Bronchial epithelial cell (primary cell): Measurements from ENCODE around the gene CYB561A3. TPM values are rescaled to one million over a fixed set of nuclear protein-coding genes. Genes with fewer than 3 reads are reported as not detected.

ENCODE experiments used
- DNase-seq: peaks from one replicate; pipeline ENCODE4 v3.0.0-alpha.2; 2010; ENCODE audit warnings: low read depth
- FAIRE-seq: peaks from 2 replicates; lab custom pipeline; 2011; peaks lifted over from hg19 to GRCh38; lab: Jason Lieb, UNC
- H3K27me3 ChIP-seq: 2 replicates; pipeline ENCODE4 v1.5.1; 2011; ENCODE audit warnings: low read length; ENCODE audit not compliant: control insufficient read depth, insufficient read depth
- H3K36me3 ChIP-seq: 2 replicates; pipeline ENCODE4 v1.5.1; 2011; ENCODE audit warnings: low read length; ENCODE audit not compliant: control insufficient read depth, insufficient read depth
- H3K4me3 ChIP-seq: 2 replicates; pipeline ENCODE4 v1.5.1; 2011; ENCODE audit warnings: mild to moderate bottlenecking, low read depth, low read length, control low read depth
- CTCF ChIP-seq: IDR thresholded peaks from 2 replicates; pipeline ENCODE4 v1.5.1; 2011; ENCODE audit warnings: mild to moderate bottlenecking, moderate library complexity, low read length, control low read depth, inconsistent platforms; ENCODE audit not compliant: insufficient read depth, severe bottlenecking
- total RNA-seq: library from RNA; depleted of rRNA; stranded (reverse); fragments of >200 nt; gene quantifications from 2 replicates; pipeline ENCODE4 v1.2.1, GENCODE V29; 2014

Gene CYB561A3
- total RNA-seq, 1 donor from 2014 or later: 30.8 TPM

DNA sequence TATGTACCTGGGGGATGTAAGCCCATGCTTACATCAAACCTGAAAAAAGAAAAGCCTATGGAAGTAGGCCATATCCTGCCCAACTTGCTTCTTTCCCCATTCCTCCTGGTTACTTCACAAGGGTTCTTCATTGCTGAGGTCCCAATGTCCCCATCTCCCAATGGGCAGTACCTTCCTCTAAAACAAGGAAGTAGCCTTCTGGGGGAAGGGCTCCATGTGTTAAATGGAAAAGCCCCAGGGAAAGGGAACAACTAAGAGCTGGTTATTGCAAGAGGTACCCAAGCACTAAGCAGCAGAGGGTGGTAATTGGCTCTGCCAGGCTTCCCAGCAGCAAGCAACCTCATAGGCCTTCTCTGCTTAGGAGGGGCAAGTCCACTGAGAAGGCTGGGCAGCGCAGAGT is 42.0 kb upstream of the CYB561A3 start:
- DNase-seq (no peak), FAIRE-seq (no peak)
- H3K36me3 ChIP-seq: peaks cover 21% of the 10 kb centered on the region
- no peak overlapping the region for H3K4me3 ChIP-seq
- no peaks in the 10 kb centered on the region for H3K27me3 ChIP-seq
- TF ChIP-seq CTCF: no peak

- Histone ChIP-seq H3K4me3 (no peak overlapping the region), H3K27me3 (no peaks in the 10 kb centered on the region), H3K36me3 (peaks cover 16% of the 10 kb centered on the region)
- TF ChIP-seq CTCF: no peak
- DNase-seq (no peak), FAIRE-seq (no peak)
These were observed 39.9 kb upstream of the CYB561A3 start for GRCh38 chr11:61401573-61401972.

DNA sequence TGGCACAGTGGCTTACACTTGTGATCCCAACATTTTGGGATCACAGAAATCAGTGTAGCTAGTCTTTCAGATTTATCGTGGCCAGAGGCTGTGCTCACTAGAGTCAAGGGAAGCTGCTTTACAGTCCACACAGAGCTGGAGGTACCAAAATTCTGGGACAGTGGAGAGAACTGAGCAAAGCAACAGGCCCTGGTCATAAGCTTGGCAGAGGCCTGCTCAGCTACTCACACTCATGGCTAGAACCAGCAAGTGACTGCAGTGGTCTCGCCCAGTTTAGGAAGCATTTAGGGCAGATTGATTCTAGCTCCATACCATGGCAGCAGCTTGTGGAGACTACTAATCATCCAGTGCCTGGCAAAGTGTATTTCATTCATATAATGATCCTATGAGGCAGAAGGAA is 39.5 kb upstream of the CYB561A3 start:
- H3K4me3 ChIP-seq: no peak overlapping the region
- TF ChIP-seq CTCF: no peak
- H3K36me3 ChIP-seq: peaks cover 16% of the 10 kb centered on the region
- FAIRE-seq: no peak
- DNase-seq: no peak
- H3K27me3 ChIP-seq: no peaks in the 10 kb centered on the region

GRCh38 chr11:61392981-61393595 is 31.4 kb upstream of the CYB561A3 start:
- no peaks in the 10 kb centered on the region for H3K27me3 ChIP-seq
- TF ChIP-seq CTCF: peak; percentile 30
- DNase-seq (peak; percentile 31), FAIRE-seq (no peak)
- H3K36me3 ChIP-seq: peaks cover 4% of the 10 kb centered on the region
- peak overlapping the region; percentile 60 for H3K4me3 ChIP-seq

DNA sequence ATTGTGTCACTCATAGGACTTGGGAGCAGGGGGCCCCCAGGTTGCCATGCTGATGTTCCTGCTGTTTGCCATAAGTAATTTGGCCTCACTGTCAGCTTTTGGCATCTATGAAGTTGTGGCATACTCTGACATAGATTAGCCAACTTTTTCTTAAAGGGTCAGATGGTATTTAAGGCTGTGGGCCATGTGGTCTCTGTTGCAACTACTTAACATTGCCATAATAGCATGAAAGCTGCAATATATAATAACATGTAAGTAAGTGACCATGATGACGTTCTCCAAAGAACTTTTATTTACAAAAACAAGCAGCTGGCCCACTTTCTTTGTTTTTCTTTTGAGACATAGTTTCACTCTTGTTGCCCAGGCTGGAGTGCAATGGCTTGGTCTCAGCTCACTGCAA is 28.5 kb upstream of the CYB561A3 start:
- no peak for DNase-seq
- no peak for FAIRE-seq

More for the DNA sequence above, 28.5 kb upstream of the CYB561A3 start:
- Histone ChIP-seq H3K36me3 (peaks cover 2% of the 10 kb centered on the region), H3K4me3 (no peak overlapping the region), H3K27me3 (no peaks in the 10 kb centered on the region)
- TF ChIP-seq CTCF: no peak
